ENCODE measurements around the gene DIAPH1. TPM values are rescaled to one million over a fixed set of nuclear protein-coding genes. Genes with fewer than 3 reads are reported as not detected.

The DIAPH1 gene
- polyA plus RNA-seq, 3 donors from 2014 or later: 108 to 187 (median 123) TPM

DNA sequence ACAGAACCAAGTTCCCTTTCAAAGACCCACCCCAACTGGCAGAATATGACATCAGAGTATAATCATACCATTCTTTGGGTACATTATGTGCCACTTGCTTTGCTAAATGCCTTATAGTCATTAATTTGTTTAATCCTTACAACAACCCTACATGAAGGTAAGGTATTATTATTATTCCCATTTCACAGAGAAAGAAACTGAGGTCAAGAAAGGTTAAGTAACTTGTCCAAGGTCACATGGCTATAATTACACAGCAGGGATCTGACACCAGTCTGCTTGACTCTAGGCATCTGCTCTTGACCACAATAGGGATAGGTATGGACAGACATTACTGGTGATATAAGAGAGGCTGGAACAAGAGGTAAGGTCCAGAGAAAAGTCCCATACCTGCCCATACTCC, 31.2 kb upstream of the DIAPH1 start:
- Mint-ChIP-seq H3K36me3 (peaks cover 5 to 17% (median 13%) of the 10 kb centered on the region in 3 donors), H3K4me1 (peaks cover 35 to 49% of the 10 kb centered on the region in 2 donors), H3K27ac (peak overlapping the region in 5 of 6 donors; percentile 75 to 93 (median 84)), H3K9me3 (no peaks in the 10 kb centered on the region), H3K27me3 (ENCODE audit: low read depth in 3 of 3) (peaks cover 0 to 2% (median 0%) of the 10 kb centered on the region in 3 donors), H3K4me3 (peak overlapping the region; percentile 75 to 99 (median 96))
- no peak for DNase-seq

- H3K9me3 Mint-ChIP-seq: no peaks in the 10 kb centered on the region
- H3K4me1 Mint-ChIP-seq: peaks cover 35 to 49% of the 10 kb centered on the region in 2 donors
- peak overlapping the region in 2 of 5 donors; percentile 14 to 99 for H3K4me3 Mint-ChIP-seq
- no peak for DNase-seq
- H3K36me3 Mint-ChIP-seq: peaks cover 5 to 19% (median 15%) of the 10 kb centered on the region in 3 donors
- H3K27me3 Mint-ChIP-seq (ENCODE audit: low read depth in 3 of 3): peaks cover 0 to 2% (median 0%) of the 10 kb centered on the region in 3 donors
- H3K27ac Mint-ChIP-seq: peak overlapping the region in 5 of 6 donors; percentile 36 to 92 (median 55)
Observed at GRCh38 chr5:141649056-141649688, 30.4 kb upstream of the DIAPH1 start.

- Mint-ChIP-seq H3K27me3 (ENCODE audit: low read depth in 3 of 3) (no peaks in the 10 kb centered on the region), H3K36me3 (peaks cover 5 to 19% (median 15%) of the 10 kb centered on the region in 3 donors), H3K27ac (peak overlapping the region in 1 of 6 donors; percentile 39), H3K9me3 (no peaks in the 10 kb centered on the region), H3K4me3 (no peak overlapping the region), H3K4me1 (peaks cover 33 to 46% of the 10 kb centered on the region in 2 donors)
- DNase-seq: no peak
Observed at GRCh38 chr5:141647851-141648250, 29.1 kb upstream of the DIAPH1 start.

- no peak for DNase-seq
- Mint-ChIP-seq H3K36me3 (peaks cover 5 to 19% (median 15%) of the 10 kb centered on the region in 3 donors), H3K4me1 (peaks cover 32 to 40% of the 10 kb centered on the region in 2 donors), H3K27ac (no peak overlapping the region), H3K27me3 (ENCODE audit: low read depth in 3 of 3) (no peaks in the 10 kb centered on the region), H3K4me3 (no peak overlapping the region), H3K9me3 (no peaks in the 10 kb centered on the region)
Observed at GRCh38 chr5:141647242-141647641, 28.4 kb upstream of the DIAPH1 start.

DNA sequence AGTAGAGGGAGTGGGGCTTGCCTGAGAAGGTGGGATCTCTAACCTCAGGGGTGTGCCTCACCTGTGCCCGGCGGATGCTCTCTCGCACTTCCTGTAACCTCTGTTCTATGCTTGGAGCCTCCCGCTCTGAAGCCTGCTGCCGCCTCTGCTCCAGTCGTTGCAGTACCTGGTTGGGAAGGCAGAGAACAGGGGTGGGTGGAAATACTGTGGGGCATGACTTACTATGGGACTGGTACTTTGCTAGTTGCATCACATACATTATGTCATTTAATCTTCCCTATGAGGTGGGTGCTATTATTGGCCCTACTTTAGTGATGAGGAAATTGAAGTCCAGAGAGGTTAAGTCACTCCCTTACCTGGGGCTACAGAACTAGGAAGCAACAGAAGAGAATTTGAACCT, 27.2 kb upstream of the DIAPH1 start:
- peaks cover 8 to 22% (median 15%) of the 10 kb centered on the region in 3 donors for H3K36me3 Mint-ChIP-seq
- no peak overlapping the region for H3K27ac Mint-ChIP-seq
- H3K4me3 Mint-ChIP-seq: no peak overlapping the region
- no peaks in the 10 kb centered on the region for H3K27me3 Mint-ChIP-seq (ENCODE audit: low read depth in 3 of 3)
- no peaks in the 10 kb centered on the region for H3K9me3 Mint-ChIP-seq
- DNase-seq: no peak
- H3K4me1 Mint-ChIP-seq: peaks cover 22 to 28% of the 10 kb centered on the region in 2 donors

DNA sequence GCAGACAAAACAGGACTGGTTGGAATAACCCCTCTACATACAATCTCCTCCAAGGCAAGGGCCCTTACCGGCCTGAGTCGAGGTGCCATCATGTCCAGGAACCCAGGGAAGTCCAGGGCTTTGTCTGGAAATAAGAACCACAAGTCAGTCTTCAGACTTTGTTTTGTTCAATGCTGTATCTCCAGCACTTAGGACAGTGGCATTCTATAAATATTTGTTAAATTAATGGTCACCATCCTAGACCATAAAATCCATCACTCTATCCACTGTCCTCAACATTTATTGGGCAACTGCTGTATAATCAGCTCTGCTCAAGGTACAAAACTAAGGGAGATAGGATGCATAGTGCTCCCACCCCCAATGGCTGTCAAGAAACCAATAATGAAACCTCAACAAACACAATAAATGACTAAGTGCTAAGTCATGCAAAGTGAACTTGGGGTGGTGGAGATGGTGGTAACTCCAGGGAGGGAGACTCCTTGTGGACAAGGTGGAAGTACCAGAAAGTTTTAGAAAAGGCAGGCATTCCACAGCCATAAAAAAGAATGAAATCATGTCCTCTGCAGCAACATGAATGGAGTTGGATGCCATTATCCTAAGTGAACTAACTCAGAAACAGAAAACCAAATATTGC, 23.0 kb upstream of the DIAPH1 start:
- DNase-seq: no peak
- Mint-ChIP-seq H3K27ac (peak overlapping the region in 3 of 6 donors; percentile 4 to 60 (median 28)), H3K4me3 (no peak overlapping the region), H3K36me3 (peaks cover 8 to 16% (median 8%) of the 10 kb centered on the region in 3 donors), H3K4me1 (peaks cover 10% of the 10 kb centered on the region in 2 donors), H3K27me3 (ENCODE audit: low read depth in 3 of 3) (peaks cover 0 to 9% (median 0%) of the 10 kb centered on the region in 3 donors), H3K9me3 (no peaks in the 10 kb centered on the region)

GRCh38 chr5:141640698-141641097, 21.9 kb upstream of the DIAPH1 start:
- Mint-ChIP-seq H3K27ac (peak overlapping the region in 4 of 6 donors; percentile 17 to 61 (median 43)), H3K36me3 (peaks cover 4 to 8% (median 5%) of the 10 kb centered on the region in 3 donors), H3K4me1 (peaks cover 15 to 17% of the 10 kb centered on the region in 2 donors), H3K4me3 (no peak overlapping the region), H3K27me3 (ENCODE audit: low read depth in 3 of 3) (peaks cover 0 to 14% (median 5%) of the 10 kb centered on the region in 3 donors), H3K9me3 (no peaks in the 10 kb centered on the region)
- DNase-seq: no peak

GRCh38 chr5:141640051-141640415, 21.2 kb upstream of the DIAPH1 start:
- Mint-ChIP-seq H3K27ac (no peak overlapping the region), H3K27me3 (ENCODE audit: low read depth in 3 of 3) (peaks cover 0 to 14% (median 5%) of the 10 kb centered on the region in 3 donors), H3K4me3 (no peak overlapping the region), H3K4me1 (peaks cover 22 to 24% of the 10 kb centered on the region in 2 donors), H3K9me3 (no peaks in the 10 kb centered on the region), H3K36me3 (peaks cover 3 to 6% (median 4%) of the 10 kb centered on the region in 3 donors)
- DNase-seq: no peak

- no peak overlapping the region for H3K27ac Mint-ChIP-seq
- DNase-seq: no peak
- H3K4me1 Mint-ChIP-seq: peaks cover 25 to 29% of the 10 kb centered on the region in 2 donors
- H3K4me3 Mint-ChIP-seq: no peak overlapping the region
- no peaks in the 10 kb centered on the region for H3K9me3 Mint-ChIP-seq
- H3K36me3 Mint-ChIP-seq: peaks cover 0 to 4% (median 3%) of the 10 kb centered on the region in 3 donors
- peaks cover 0 to 14% (median 5%) of the 10 kb centered on the region in 3 donors for H3K27me3 Mint-ChIP-seq (ENCODE audit: low read depth in 3 of 3)
Observed at GRCh38 chr5:141639357-141640050, 20.7 kb upstream of the DIAPH1 start.

DNA sequence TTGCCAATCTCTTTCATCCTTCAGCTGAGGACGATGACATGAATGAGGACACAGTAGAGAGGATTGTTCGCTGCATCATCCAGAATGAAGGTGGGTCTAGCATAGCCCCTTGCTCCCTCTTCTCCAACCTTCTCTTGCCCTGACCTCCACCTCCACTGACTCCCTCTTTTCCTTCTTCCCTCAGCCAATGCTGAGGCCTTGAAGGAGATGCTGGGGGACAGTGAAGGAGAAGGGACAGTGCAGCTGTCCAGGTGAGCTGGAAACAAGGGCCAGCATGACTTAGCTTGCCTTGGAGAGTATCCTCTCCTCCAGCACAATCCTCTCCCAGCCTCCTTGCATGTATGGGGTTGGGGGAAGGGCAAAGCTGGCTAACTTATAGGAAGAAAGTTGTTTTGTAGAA, 20.0 kb upstream of the DIAPH1 start:
- H3K9me3 Mint-ChIP-seq: no peaks in the 10 kb centered on the region
- peaks cover 27 to 36% of the 10 kb centered on the region in 2 donors for H3K4me1 Mint-ChIP-seq

DNA sequence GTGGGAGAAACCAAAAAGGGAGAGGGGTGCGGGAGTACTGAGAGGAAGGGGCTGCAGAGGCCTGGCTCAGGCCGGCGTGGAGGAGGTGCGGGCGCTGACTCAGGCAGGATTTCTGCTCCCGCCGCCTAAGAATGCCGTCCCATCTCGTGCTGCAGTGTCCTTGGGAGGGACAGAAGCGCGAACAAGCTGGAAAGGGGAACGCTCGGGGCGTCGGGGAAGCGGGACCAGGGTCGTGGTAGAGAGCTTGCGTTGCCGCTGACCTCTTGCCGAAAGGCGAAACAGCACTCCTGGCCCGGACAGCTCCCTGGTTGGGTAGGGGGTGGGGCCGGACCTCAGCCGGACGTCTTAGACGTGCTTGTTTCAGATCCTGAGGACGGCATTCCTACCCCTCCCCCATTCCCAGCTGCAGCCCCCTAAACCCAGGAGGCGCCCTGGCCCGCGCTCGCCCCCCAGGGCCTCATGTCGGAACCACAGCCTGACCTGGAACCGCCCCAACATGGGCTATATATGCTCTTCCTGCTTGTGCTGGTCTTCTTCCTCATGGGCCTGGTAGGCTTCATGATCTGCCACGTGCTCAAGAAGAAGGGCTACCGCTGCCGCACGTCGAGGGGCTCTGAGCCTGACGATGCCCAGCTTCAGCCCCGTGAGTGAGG, 19.1 kb upstream of the DIAPH1 start:
- peak; percentile 50 to 63 (median 51) for DNase-seq
- Mint-ChIP-seq H3K4me1 (peaks cover 27 to 36% of the 10 kb centered on the region in 2 donors), H3K9me3 (no peaks in the 10 kb centered on the region), H3K27me3 (ENCODE audit: low read depth in 3 of 3) (peaks cover 0 to 14% (median 5%) of the 10 kb centered on the region in 3 donors), H3K36me3 (peaks cover 5 to 10% (median 6%) of the 10 kb centered on the region in 3 donors), H3K27ac (peak overlapping the region; percentile 30 to 75 (median 68)), H3K4me3 (peak overlapping the region; percentile 81 to 94 (median 84))

More for the DNA sequence above, 20.0 kb upstream of the DIAPH1 start:
- Mint-ChIP-seq H3K27ac (peak overlapping the region in 3 of 6 donors; percentile 34 to 75 (median 72)), H3K27me3 (ENCODE audit: low read depth in 3 of 3) (peaks cover 0 to 14% (median 5%) of the 10 kb centered on the region in 3 donors), H3K4me3 (peak overlapping the region; percentile 27 to 94 (median 84)), H3K36me3 (peaks cover 5 to 10% (median 6%) of the 10 kb centered on the region in 3 donors)
- no peak for DNase-seq

DNA sequence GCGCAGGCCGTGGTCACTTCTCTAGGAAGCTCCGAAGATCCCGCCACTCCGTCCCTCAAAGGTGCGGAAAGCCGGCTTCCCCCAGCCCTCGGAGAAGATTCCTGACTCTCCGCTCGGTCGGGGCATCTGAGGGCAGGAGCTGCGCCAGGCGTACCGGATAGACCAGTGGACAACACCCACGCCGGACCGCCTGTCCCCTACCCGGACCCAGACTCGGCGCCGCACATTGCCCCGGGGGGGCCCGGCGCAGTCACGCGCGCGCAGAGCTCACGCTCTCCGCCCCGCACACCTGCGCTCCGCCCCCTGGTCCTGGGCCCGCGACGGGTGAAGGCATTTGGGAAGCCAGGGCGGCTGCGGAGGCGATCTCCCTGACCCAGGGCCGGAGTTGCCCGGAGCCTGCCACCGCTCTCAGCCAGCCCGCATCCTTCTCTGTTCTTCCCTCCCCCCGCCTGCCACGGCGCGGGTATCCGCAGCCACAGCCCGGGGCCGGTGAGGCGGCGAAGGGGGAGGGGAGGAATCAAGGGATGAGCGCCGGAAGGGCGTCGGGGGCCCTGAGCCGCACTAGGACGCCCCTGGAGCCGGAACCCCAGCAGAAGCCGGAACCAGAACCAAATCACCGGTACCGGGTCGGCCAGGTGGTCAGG, 18.4 kb upstream of the DIAPH1 start:
- H3K36me3 Mint-ChIP-seq: peaks cover 5 to 10% (median 6%) of the 10 kb centered on the region in 3 donors
- peak in 2 of 3 donors; percentile 20 to 26 for DNase-seq
- H3K9me3 Mint-ChIP-seq: no peaks in the 10 kb centered on the region
- peaks cover 0 to 14% (median 5%) of the 10 kb centered on the region in 3 donors for H3K27me3 Mint-ChIP-seq (ENCODE audit: low read depth in 3 of 3)
- H3K4me3 Mint-ChIP-seq: peak overlapping the region; percentile 84 to 94 (median 92)
- peaks cover 27 to 36% of the 10 kb centered on the region in 2 donors for H3K4me1 Mint-ChIP-seq
- H3K27ac Mint-ChIP-seq: peak overlapping the region in 3 of 6 donors; percentile 49 to 72 (median 67)

All from immature natural killer cell (primary cell).